Fibroblast of the aortic adventitia (primary cell): Measurements from ENCODE around the gene GNPNAT1. TPM values are rescaled to one million over a fixed set of nuclear protein-coding genes. Genes with fewer than 3 reads are reported as not detected.
"Not testable (repeated sequence)": the region's sequence is repeated elsewhere in the genome, so short reads cannot be mapped to it uniquely, and the experiment has no call there.

ENCODE experiments used
- DNase-seq: peaks from one replicate; pipeline ENCODE4 v3.0.0-alpha.2; 2010; ENCODE audit warnings: low read depth
- H3K4me3 ChIP-seq: 2 replicates; pipeline ENCODE4 v1.5.1; 2011; ENCODE audit warnings: low read depth, mild to moderate bottlenecking, control low read depth, low read length, moderate library complexity
- CTCF ChIP-seq: IDR thresholded peaks from 2 replicates; pipeline ENCODE4 v1.5.1; 2011; ENCODE audit warnings: mild to moderate bottlenecking, low read length, control low read depth, inconsistent platforms; ENCODE audit not compliant: insufficient read depth
- small RNA-seq: library from RNA; depleted of rRNA; stranded (forward); fragments of <200 nt; gene quantifications from one replicate; pipeline ENCODE3, GENCODE V24; 2012
- total RNA-seq: library from RNA; depleted of rRNA; stranded (reverse); fragments of >200 nt; gene quantifications from 2 replicates; pipeline ENCODE4 v1.2.3, GENCODE V29; 2012; ENCODE audit warnings: low replicate concordance

GNPNAT1 gene
- total RNA-seq, 1 donor = 59.9 TPM

GRCh38 chr14:52733824-52734223 lies 57.6 kb downstream of the GNPNAT1 start:
- DNase-seq = no peak
- no peak for TF ChIP-seq CTCF
- no peak overlapping the region for H3K4me3 ChIP-seq

GRCh38 chr14:52730709-52731111 lies 60.7 kb downstream of the GNPNAT1 start:
- peak; percentile 26 for DNase-seq
- H3K4me3 ChIP-seq = peak overlapping the region; percentile 87
- no peak for TF ChIP-seq CTCF

GRCh38 chr14:52729925-52730708 lies 61.3 kb downstream of the GNPNAT1 start, which contains the start of gene STYX:
STYX (plus strand) TSS chr14:52730166; CDS start chr14:52730475, 309 bp downstream.
- peak; percentile 94 for DNase-seq
- peak within 1 kb of the TSS; percentile 87 for H3K4me3 ChIP-seq
- no peak for TF ChIP-seq CTCF

GRCh38 chr14:52729585-52729924 lies 61.9 kb downstream of the GNPNAT1 start:
- no peak for DNase-seq
- TF ChIP-seq CTCF = no peak
- peak overlapping the region; percentile 59 for H3K4me3 ChIP-seq

- DNase-seq, H3K4me3 ChIP-seq: not testable (repeated sequence)
Measured at GRCh38 chr14:52729035-52729434, 62.4 kb downstream of the GNPNAT1 start.

- not testable (repeated sequence) for DNase-seq
Measured at GRCh38 chr14:52727509-52727908, 63.9 kb downstream of the GNPNAT1 start.

More at GRCh38 chr14:52727509-52727908, 63.9 kb downstream of the GNPNAT1 start:
- H3K4me3 ChIP-seq = not testable (repeated sequence)

Small RNAs within 50 kb of the gene (small RNA-seq; reads per million reads assigned to genes)
- not detected for gene AL139317.2

Other genes starting within 250 kb of the GNPNAT1 start
- 6.9 and 9.4 TPM in 2 replicates for gene TXNDC16, start 239.1 kb downstream of the GNPNAT1 start, total RNA-seq
- 0.49 and 1.7 TPM in 2 replicates for gene GPR137C, start 238.8 kb downstream of the GNPNAT1 start, total RNA-seq
- gene ERO1A, start 96.0 kb downstream of the GNPNAT1 start, total RNA-seq = 75.3 and 123 TPM in 2 replicates
- gene PSMC6, start 84.4 kb downstream of the GNPNAT1 start, total RNA-seq = 81.2 and 111 TPM in 2 replicates
- gene STYX, start 61.4 kb downstream of the GNPNAT1 start, total RNA-seq = 9.3 and 50.7 TPM in 2 replicates
- gene FERMT2, start 159.4 kb upstream of the GNPNAT1 start, total RNA-seq = 133 and 162 TPM in 2 replicates